ENCODE measurements around the gene SAFB. TPM values are rescaled to one million over a fixed set of nuclear protein-coding genes. Genes with fewer than 3 reads are reported as not detected.

The SAFB gene
- polyA plus RNA-seq, 3 donors: 12.2 to 76.6 (median 23.1) TPM

- no peaks in the 10 kb centered on the region for H3K9me3 ChIP-seq (replicated peaks in 1 of 2; ENCODE audit: control insufficient read depth in 1 of 2, insufficient read depth in 1 of 2, low read length in 2 of 2)
- H3K9ac ChIP-seq (ENCODE audit: insufficient read depth, low read length, poor library complexity, severe bottlenecking): no peak overlapping the region
- intact Hi-C loops (cut with micrococcal nuclease): no loop called here
- peaks cover 100% of the 10 kb centered on the region for H4K20me1 ChIP-seq (ENCODE audit: insufficient read depth, low read length)
- no peak for DNase-seq
- H3K4me3 Mint-ChIP-seq: no peak overlapping the region
- H3K9me3 Mint-ChIP-seq: no peaks in the 10 kb centered on the region
- no peak overlapping the region for H2AFZ ChIP-seq (ENCODE audit: insufficient read depth, low read depth, low read length, poor library complexity, severe bottlenecking)
- no peaks in the 10 kb centered on the region for H3K27me3 Mint-ChIP-seq (ENCODE audit: low read depth in 3 of 3)
- no peaks in the 10 kb centered on the region for H3K4me1 ChIP-seq (ENCODE audit: control insufficient read depth in 1 of 2, insufficient read depth in 2 of 2, low read length in 2 of 2)
- WGBS (ENCODE audit: insufficient coverage): 88% methylated on average over 1 of the region's 4 CpGs
- H3K4me2 ChIP-seq (replicated peaks; ENCODE audit: extremely low read depth, low read length, poor library complexity, severe bottlenecking): no peak overlapping the region
- H3K36me3 Mint-ChIP-seq: peaks cover 51 to 79% of the 10 kb centered on the region in 2 donors
- TF ChIP-seq, protein P1, sequence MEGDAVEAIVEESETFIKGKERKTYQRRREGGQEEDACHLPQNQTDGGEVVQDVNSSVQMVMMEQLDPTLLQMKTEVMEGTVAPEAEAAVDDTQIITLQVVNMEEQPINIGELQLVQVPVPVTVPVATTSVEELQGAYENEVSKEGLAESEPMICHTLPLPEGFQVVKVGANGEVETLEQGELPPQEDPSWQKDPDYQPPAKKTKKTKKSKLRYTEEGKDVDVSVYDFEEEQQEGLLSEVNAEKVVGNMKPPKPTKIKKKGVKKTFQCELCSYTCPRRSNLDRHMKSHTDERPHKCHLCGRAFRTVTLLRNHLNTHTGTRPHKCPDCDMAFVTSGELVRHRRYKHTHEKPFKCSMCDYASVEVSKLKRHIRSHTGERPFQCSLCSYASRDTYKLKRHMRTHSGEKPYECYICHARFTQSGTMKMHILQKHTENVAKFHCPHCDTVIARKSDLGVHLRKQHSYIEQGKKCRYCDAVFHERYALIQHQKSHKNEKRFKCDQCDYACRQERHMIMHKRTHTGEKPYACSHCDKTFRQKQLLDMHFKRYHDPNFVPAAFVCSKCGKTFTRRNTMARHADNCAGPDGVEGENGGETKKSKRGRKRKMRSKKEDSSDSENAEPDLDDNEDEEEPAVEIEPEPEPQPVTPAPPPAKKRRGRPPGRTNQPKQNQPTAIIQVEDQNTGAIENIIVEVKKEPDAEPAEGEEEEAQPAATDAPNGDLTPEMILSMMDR (IDR thresholded peaks at IDR 0.05): no peak
- peaks cover 48 to 71% of the 10 kb centered on the region in 2 donors for H3K36me3 ChIP-seq (replicated peaks in 1 of 2; ENCODE audit: control insufficient read depth in 1 of 2, insufficient read depth in 2 of 2, low read length in 2 of 2)
- no peaks in the 10 kb centered on the region for H3K27me3 ChIP-seq (ENCODE audit: control insufficient read depth in 2 of 2, insufficient read depth in 2 of 2, low read length in 2 of 2)
- H3K27ac Mint-ChIP-seq: peak overlapping the region in 2 of 7 donors; percentile 7 to 38
- peak overlapping the region in 1 of 2 donors; percentile 20 for H3K27ac ChIP-seq (ENCODE audit: low read depth in 1 of 2, low read length in 2 of 2)
- no peak overlapping the region for H3K4me3 ChIP-seq (replicated peaks in 1 of 3; ENCODE audit: low read depth in 2 of 3, low read length in 3 of 3)
- peaks cover 3% of the 10 kb centered on the region for H3K4me1 Mint-ChIP-seq
- H3K79me2 ChIP-seq (ENCODE audit: insufficient read depth, low read length): peaks cover 100% of the 10 kb centered on the region
Measured at GRCh38 chr19:5641171-5641570, 18.3 kb downstream of the SAFB start.

- peak overlapping the region in 1 of 2 donors; percentile 20 for H3K27ac ChIP-seq (ENCODE audit: low read depth in 1 of 2, low read length in 2 of 2)
- intact Hi-C loops (cut with micrococcal nuclease): no loop called here
- peaks cover 100% of the 10 kb centered on the region for H3K79me2 ChIP-seq (ENCODE audit: insufficient read depth, low read length)
- Mint-ChIP-seq H3K27me3 (ENCODE audit: low read depth in 3 of 3) (no peaks in the 10 kb centered on the region), H3K9me3 (no peaks in the 10 kb centered on the region), H3K27ac (peak overlapping the region in 1 of 7 donors; percentile 75), H3K4me1 (peaks cover 3% of the 10 kb centered on the region), H3K36me3 (peaks cover 59 to 85% of the 10 kb centered on the region in 2 donors), H3K4me3 (no peak overlapping the region)
- H2AFZ ChIP-seq (ENCODE audit: insufficient read depth, low read depth, low read length, poor library complexity, severe bottlenecking): no peak overlapping the region
- WGBS (ENCODE audit: insufficient coverage): 100% methylated on average over 2 of the region's 2 CpGs
- TF ChIP-seq, protein P1 (IDR thresholded peaks at IDR 0.05): no peak
- no peak overlapping the region for H3K9ac ChIP-seq (ENCODE audit: insufficient read depth, low read length, poor library complexity, severe bottlenecking)
- H3K4me1 ChIP-seq (ENCODE audit: control insufficient read depth in 1 of 2, insufficient read depth in 2 of 2, low read length in 2 of 2): no peaks in the 10 kb centered on the region
- no peak for DNase-seq
- no peaks in the 10 kb centered on the region for H3K27me3 ChIP-seq (ENCODE audit: control insufficient read depth in 2 of 2, insufficient read depth in 2 of 2, low read length in 2 of 2)
- H3K36me3 ChIP-seq (replicated peaks in 1 of 2; ENCODE audit: control insufficient read depth in 1 of 2, insufficient read depth in 2 of 2, low read length in 2 of 2): peaks cover 58 to 75% of the 10 kb centered on the region in 2 donors
- H3K9me3 ChIP-seq (replicated peaks in 1 of 2; ENCODE audit: control insufficient read depth in 1 of 2, insufficient read depth in 1 of 2, low read length in 2 of 2): no peaks in the 10 kb centered on the region
- H4K20me1 ChIP-seq (ENCODE audit: insufficient read depth, low read length): peaks cover 100% of the 10 kb centered on the region
- H3K4me2 ChIP-seq (replicated peaks; ENCODE audit: extremely low read depth, low read length, poor library complexity, severe bottlenecking): no peak overlapping the region
- H3K4me3 ChIP-seq (replicated peaks in 1 of 3; ENCODE audit: low read depth in 2 of 3, low read length in 3 of 3): no peak overlapping the region
Measured at GRCh38 chr19:5642204-5642603, 19.3 kb downstream of the SAFB start.

All from CD14-positive monocyte (primary cell).